H1 (cell line): Measurements from ENCODE around the gene RAB4B. TPM values are rescaled to one million over a fixed set of nuclear protein-coding genes. Genes with fewer than 3 reads are reported as not detected.
A peak's percentile ranks its signal among the peaks of the same experiment; 100 is the strongest.

Experiments
- CTCF ChIA-PET: fragments of 300-600 bp; sonication (Branson Sonifier 250); formaldehyde crosslinking; loops from one replicate; lab custom pipeline; 2021; ENCODE audit not compliant: partially characterized antibody; lab: Charles Lee
- POLR2A ChIA-PET: fragments of 300-600 bp; sonication (Branson Sonifier 250); formaldehyde crosslinking; loops from one replicate; lab custom pipeline; 2021; ENCODE audit warnings: inconsistent platforms; ENCODE audit not compliant: partially characterized antibody; lab: Charles Lee
- DNase-seq, 2 experiments: peaks; one replicate each; pipeline versions ENCODE4 v3.0.0 to v3.0.0-alpha.2; 2010 to 2022; ENCODE audit warnings: low spot score in 2 of 2, low read depth in 1 of 2, mixed read lengths in 1 of 2
- FAIRE-seq: peaks from 2 replicates; lab custom pipeline; 2011; peaks lifted over from hg19 to GRCh38; lab: Jason Lieb, UNC
- H2AFZ ChIP-seq: 2 replicates; pipeline ENCODE4 v1.8.1; 2012; ENCODE audit warnings: low read length, inconsistent platforms
- H2AK5ac ChIP-seq: 2 replicates; pipeline ENCODE4 v1.6.1; 2013; ENCODE audit warnings: low read depth, low read length
- H2BK120ac ChIP-seq: replicated peaks from 2 replicates; pipeline ENCODE3; 2013; ENCODE audit warnings: low read depth, low read length, inconsistent platforms
- H2BK12ac ChIP-seq: 2 replicates; pipeline ENCODE4 v1.6.1; 2013; ENCODE audit warnings: low read depth, low read length
- H2BK15ac ChIP-seq: 2 replicates; pipeline ENCODE4 v1.6.1; 2013; ENCODE audit warnings: low read length
- H2BK20ac ChIP-seq: 2 replicates; pipeline ENCODE4 v1.6.1; 2013; ENCODE audit warnings: low read length
- H2BK5ac ChIP-seq: 2 replicates; pipeline ENCODE4 v1.6.1; 2013; ENCODE audit warnings: low read depth, low read length
- H3K14ac ChIP-seq: 2 replicates; pipeline ENCODE4 v1.6.1; 2013; ENCODE audit warnings: inconsistent platforms; ENCODE audit not compliant: insufficient read length
- H3K18ac ChIP-seq: 2 replicates; pipeline ENCODE4 v1.6.1; 2013; ENCODE audit warnings: low read length; ENCODE audit errors: extremely low read depth
- H3K23ac ChIP-seq: 2 replicates; pipeline ENCODE4 v1.6.1; 2013; ENCODE audit warnings: inconsistent platforms; ENCODE audit not compliant: insufficient read length
- H3K23me2 ChIP-seq: 2 replicates; pipeline ENCODE4 v1.6.1; 2013; ENCODE audit warnings: low read depth, low read length
- H3K27ac ChIP-seq: 2 replicates; pipeline ENCODE4 v1.6.1; 2011; ENCODE audit warnings: low read depth, low read length, inconsistent platforms
- H3K27me3 ChIP-seq, 4 experiments: replicated peaks in 1 of 4; 1 replicate in 1 of 4; 2 replicates in 3 of 4; pipeline versions ENCODE4 v1.6.1 to v1.8.1; 2011 to 2013; ENCODE audit warnings: low read length in 3 of 4, mild to moderate bottlenecking in 3 of 4, inconsistent platforms in 2 of 4, mixed read lengths in 2 of 4, moderate library complexity in 1 of 4; ENCODE audit not compliant: control insufficient read depth in 3 of 4, insufficient read depth in 3 of 4; ENCODE audit errors: extremely low read depth in 1 of 4
- H3K36me3 ChIP-seq, 4 experiments: 2 replicates each; pipeline versions ENCODE4 v1.6.1 to v1.8.1; 2011 to 2013; ENCODE audit warnings: mild to moderate bottlenecking in 4 of 4, low read length in 3 of 4, moderate library complexity in 2 of 4, control low read depth in 1 of 4, inconsistent platforms in 1 of 4; ENCODE audit not compliant: insufficient read depth in 4 of 4, control insufficient read depth in 2 of 4
- H3K4ac ChIP-seq: replicated peaks from 2 replicates; pipeline ENCODE3; 2013; ENCODE audit warnings: low read length, low read depth, mixed read lengths, inconsistent platforms; ENCODE audit not compliant: insufficient read length
- H3K4me1 ChIP-seq, 4 experiments: replicated peaks in 1 of 4; 1 replicate in 1 of 4; 2 replicates in 3 of 4; pipeline versions ENCODE4 v1.6.1 to v1.8.1; 2011 to 2013; ENCODE audit warnings: low read length in 3 of 4, inconsistent platforms in 2 of 4, mixed read lengths in 1 of 4; ENCODE audit not compliant: insufficient read depth in 4 of 4, control insufficient read depth in 3 of 4
- H3K4me2 ChIP-seq, 2 experiments: 2 replicates each; pipeline versions ENCODE4 v1.6.1 to v1.8.1; 2011 to 2013; ENCODE audit warnings: low read depth in 2 of 2, low read length in 2 of 2, control low read depth in 1 of 2, inconsistent platforms in 1 of 2, mild to moderate bottlenecking in 1 of 2; ENCODE audit not compliant: insufficient read depth in 1 of 2
- H3K4me3 ChIP-seq, 4 experiments: fragments of 200-600, 300-600 bp in 1 of 4; sonication (generic), shearing (Covaris generic), sonication (Bioruptor Twin) in 1 of 4; 2 replicates each; pipeline versions ENCODE4 v1.5.1 to v1.8.1; 2011 to 2016; ENCODE audit warnings: low read length in 4 of 4, low read depth in 3 of 4, control low read depth in 2 of 4, inconsistent platforms in 2 of 4, mild to moderate bottlenecking in 2 of 4, mixed read lengths in 1 of 4, moderate library complexity in 1 of 4; ENCODE audit not compliant: insufficient read depth in 2 of 4; ENCODE audit errors: extremely low read depth in 1 of 4
- H3K56ac ChIP-seq: replicated peaks from 2 replicates; pipeline ENCODE3; 2013; ENCODE audit warnings: low read depth, mild to moderate bottlenecking, mixed read lengths, low read length, inconsistent platforms; ENCODE audit not compliant: insufficient read length
- H3K79me1 ChIP-seq: 2 replicates; pipeline ENCODE4 v1.6.1; 2013; ENCODE audit warnings: low read depth, low read length, control low read depth
- H3K79me2 ChIP-seq, 2 experiments: 2 replicates each; pipeline versions ENCODE4 v1.6.1 to v1.8.1; 2012 to 2013; ENCODE audit warnings: low read length in 2 of 2, mild to moderate bottlenecking in 2 of 2, inconsistent platforms in 1 of 2; ENCODE audit not compliant: insufficient read depth in 2 of 2, control insufficient read depth in 1 of 2
- H3K9ac ChIP-seq, 4 experiments: replicated peaks in 1 of 4; 1 replicate in 1 of 4; 2 replicates in 3 of 4; pipeline versions ENCODE4 v1.6.1 to v1.8.1; 2011 to 2013; ENCODE audit warnings: low read depth in 3 of 4, low read length in 3 of 4, control low read depth in 2 of 4, mild to moderate bottlenecking in 2 of 4, moderate library complexity in 2 of 4, inconsistent platforms in 1 of 4; ENCODE audit errors: extremely low read depth in 1 of 4
- H3K9me3 ChIP-seq, 2 experiments: 2 replicates each; pipeline versions ENCODE4 v1.6.1 to v1.8.1; 2012 to 2013; ENCODE audit warnings: mild to moderate bottlenecking in 2 of 2, moderate library complexity in 2 of 2, control low read depth in 1 of 2, inconsistent platforms in 1 of 2, low read depth in 1 of 2, low read length in 1 of 2, mixed read lengths in 1 of 2; ENCODE audit not compliant: insufficient read depth in 2 of 2
- H4K20me1 ChIP-seq, 2 experiments: replicated peaks in 1 of 2; 2 replicates each; pipeline versions ENCODE3 to v1.8.1; 2011 to 2013; ENCODE audit warnings: inconsistent platforms in 2 of 2, low read length in 2 of 2, mild to moderate bottlenecking in 1 of 2; ENCODE audit not compliant: insufficient read depth in 2 of 2, control insufficient read depth in 1 of 2
- H4K5ac ChIP-seq: 2 replicates; pipeline ENCODE4 v1.6.1; 2013; ENCODE audit warnings: low read length, low read depth, mixed read lengths, inconsistent platforms; ENCODE audit not compliant: insufficient read length
- H4K8ac ChIP-seq: 2 replicates; pipeline ENCODE4 v1.8.0; 2013; ENCODE audit warnings: mild to moderate bottlenecking, moderate library complexity, low read length, inconsistent platforms; ENCODE audit not compliant: insufficient read depth; ENCODE audit errors: extremely low read depth
- H4K91ac ChIP-seq: replicated peaks from 2 replicates; pipeline ENCODE3; 2013; ENCODE audit warnings: low read length, mixed read lengths, inconsistent platforms; ENCODE audit not compliant: insufficient read length
- CREB1 ChIP-seq: IDR thresholded peaks from 2 replicates; pipeline ENCODE4 v1.6.1; 2012; ENCODE audit warnings: inconsistent platforms
- KDM4A ChIP-seq: IDR thresholded peaks from one replicate; pipeline ENCODE4 v1.7.1; 2012; ENCODE audit warnings: low read depth, mild to moderate bottlenecking, moderate library complexity, low read length, inconsistent platforms; ENCODE audit not compliant: severe bottlenecking
- SIX5 ChIP-seq: IDR thresholded peaks from 2 replicates; pipeline ENCODE4 v1.6.1; 2011; ENCODE audit warnings: mild to moderate bottlenecking, low read depth, low read length
- WGBS, 2 experiments: shearing (Covaris generic) in 1 of 2; methylation state at CpG; one replicate each; pipeline versions ENCODE4 v1.1.6 to v1.1.7; 2013 to 2015; ENCODE audit warnings: low lambda C conversion rate in 2 of 2, mixed read lengths in 2 of 2, inconsistent platforms in 1 of 2, low coverage in 1 of 2, missing lambda C conversion rate in 1 of 2; ENCODE audit not compliant: insufficient replicate concordance in 2 of 2, insufficient coverage in 1 of 2, insufficient read length in 1 of 2; ENCODE audit errors: extremely low coverage in 1 of 2, missing lambda C conversion rate in 1 of 2; 5-methylcytosine and 5-hydroxymethylcytosine counted together
- polyA plus RNA-seq, 7 experiments: library from polyadenylated mRNA; depleted of rRNA in 3 of 7; stranded (reverse) in 5 of 7; unstranded in 2 of 7; fragments of >200 nt in 5 of 7; fragments of 200-250 nt in 2 of 7; gene quantifications; 1 replicate in 5 of 7; 2 replicates in 1 of 7; 4 replicates in 1 of 7; pipeline versions ENCODE4 v1.2.1 to v1.2.3, GENCODE V29; 2011 to 2013; ENCODE audit warnings: missing spikeins in 2 of 7, mixed read lengths in 2 of 7
- total RNA-seq: library from RNA; stranded (reverse); fragmentation: NEBNext Ultra II Directional; extraction: Animal tissue kit (Norgen Biotek cat#: 25700); gene quantifications from 2 replicates; pipeline ENCODE4 v1.2.1, GENCODE V29; 2021

The RAB4B gene
- total and polyA plus RNA-seq, 2 of the 8 experiments (the other 6 are each of a cell fraction or from before 2014, with no cell fraction given): 15.9 to 28.6 TPM

DNA sequence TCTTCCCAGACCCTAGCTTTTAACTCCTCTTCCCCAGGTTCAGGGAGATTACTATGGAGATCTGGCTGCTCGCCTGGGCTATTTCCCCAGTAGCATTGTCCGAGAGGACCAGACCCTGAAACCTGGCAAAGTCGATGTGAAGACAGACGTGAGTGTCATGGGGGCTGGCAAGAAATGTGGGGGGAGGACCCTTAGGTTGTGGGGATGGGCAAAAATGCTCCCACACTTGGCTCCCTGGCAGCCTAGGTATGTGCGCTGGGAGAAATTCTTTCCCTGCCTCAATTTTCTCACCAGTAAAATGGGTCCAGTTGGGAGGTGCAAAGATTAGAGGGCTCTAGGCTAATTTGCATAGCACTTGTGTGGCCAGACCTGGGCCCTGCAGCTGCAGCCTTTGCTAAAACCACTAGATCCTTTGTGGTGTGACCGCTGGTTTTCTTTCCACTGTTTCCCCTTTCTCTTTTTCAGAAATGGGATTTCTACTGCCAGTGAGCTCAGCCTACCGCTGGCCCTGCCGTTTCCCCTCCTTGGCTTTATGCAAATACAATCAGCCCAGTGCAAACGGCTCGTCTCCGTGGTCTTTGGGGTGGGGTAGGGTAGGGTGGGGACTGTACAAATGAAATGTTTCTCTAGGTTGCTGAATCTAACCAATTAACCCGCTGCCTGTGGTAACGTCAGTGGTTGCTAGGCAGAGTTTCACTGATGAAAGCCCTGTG is 959 bp upstream of the RAB4B start:
- Histone ChIP-seq H3K23ac (no peak overlapping the region), H4K91ac (peak overlapping the region; percentile 67), H2BK120ac (peak overlapping the region; percentile 4), H2BK5ac (peak overlapping the region; percentile 97), H3K79me1 (no peaks in the 10 kb centered on the region), H3K27ac (peak overlapping the region; percentile 99), H3K9me3 (no peaks in the 10 kb centered on the region), H3K27me3 (no peaks in the 10 kb centered on the region), H2BK15ac (peak overlapping the region; percentile 99; the same call in 1 of the 2 replicates), H3K4me1 (peaks cover 0 to 14% (median 6%) of the 10 kb centered on the region in 4 experiments; a peak in 6 of 7 replicates), H3K56ac (no peak overlapping the region), H2AK5ac (no peak overlapping the region; the same call in 1 of the 2 replicates), H2AFZ (no peak overlapping the region), H3K4ac (peak overlapping the region; percentile 20), H3K14ac (peak overlapping the region; percentile 14), H3K23me2 (peaks cover 8% of the 10 kb centered on the region; the same call in 1 of the 2 replicates), H3K4me2 (peak overlapping the region; percentile 94 to 96), H2BK12ac (peak overlapping the region; percentile 52), H3K18ac (peak overlapping the region; percentile 20), H4K8ac (peak overlapping the region; percentile 30; the same call in 1 of the 2 replicates), H3K9ac (peak overlapping the region; percentile 82 to 99 (median 88)), H2BK20ac (no peak overlapping the region), H4K20me1 (no peaks in the 10 kb centered on the region), H3K36me3 (no peaks in the 10 kb centered on the region), H3K79me2 (no peaks in the 10 kb centered on the region), H4K5ac (peak overlapping the region; percentile 87), H3K4me3 (peak overlapping the region; percentile 71 to 90 (median 86))
- 25% methylated on average over 13 of the region's 13 CpGs; no CpG with 5 or more reads in 1 of the 2 experiments for WGBS, 2 experiments
- DNase-seq (peak; percentile 72 to 89), FAIRE-seq (peak; percentile 36)
- ChIA-PET POLR2A (interaction anchor here (0.9 to 17.9 kb wide), 14 partner anchors 10 to 487 kb away, joined by 3 to 399 read pairs (median 6); partner anchors contain the start of genes ACTMAP, EGLN2, HNRNPUL1 and NUMBL), CTCF (interaction anchor here (0.6 to 3.9 kb wide), 7 partner anchors 18 to 1824 kb away, joined by 3 to 29 read pairs (median 3); partner anchors contain the start of gene EGLN2)
- no peak for TF ChIP-seq SIX5
- no peak for TF ChIP-seq KDM4A
- TF ChIP-seq CREB1: peak; percentile 96
